Smooth muscle cell (in vitro differentiated cells): ENCODE measurements around the gene AQP9. TPM values are rescaled to one million over a fixed set of nuclear protein-coding genes. Genes with fewer than 3 reads are reported as not detected.

Experiments
- DNase-seq: peaks from one replicate; lab custom pipeline; 2025; ENCODE audit not compliant: unreplicated experiment; lab: John Stamatoyannopoulos, UW
- H2AFZ ChIP-seq: fragments of 200-600 bp; sonication (generic); 2 replicates; pipeline ENCODE4 v1.6.0; 2016; ENCODE audit warnings: antibody characterized with exemption, low read depth, mild to moderate bottlenecking
- H3F3A ChIP-seq: fragments of 200-600 bp; sonication (generic); 2 replicates; pipeline ENCODE4 v1.6.0; 2017; ENCODE audit warnings: antibody characterized with exemption, low read depth
- H3K27ac ChIP-seq: fragments of 200-600 bp; sonication (generic); 2 replicates; pipeline ENCODE4 v1.5.1; 2016; ENCODE audit warnings: low read depth, mild to moderate bottlenecking
- H3K27me3 ChIP-seq: fragments of 200-600 bp; sonication (generic); 2 replicates; pipeline ENCODE4 v1.6.1; 2016; ENCODE audit warnings: low read depth, mild to moderate bottlenecking
- H3K36me3 ChIP-seq: fragments of 200-600 bp; sonication (generic); 2 replicates; pipeline ENCODE4 v1.5.1; 2016; ENCODE audit warnings: low read depth
- H3K4me1 ChIP-seq: fragments of 200-600 bp; sonication (generic); 2 replicates; pipeline ENCODE4 v1.5.1; 2016; ENCODE audit warnings: low read depth
- H3K4me2 ChIP-seq: fragments of 200-600 bp; sonication (generic); 2 replicates; pipeline ENCODE4 v1.6.0; 2016; ENCODE audit warnings: mild to moderate bottlenecking
- H3K4me3 ChIP-seq: fragments of 200-600 bp; sonication (generic); 2 replicates; pipeline ENCODE4 v1.5.1; 2016; ENCODE audit warnings: mild to moderate bottlenecking
- H3K79me2 ChIP-seq: fragments of 200-600 bp; sonication (generic); 2 replicates; pipeline ENCODE4 v1.6.0; 2016; ENCODE audit warnings: low read depth, mild to moderate bottlenecking
- H3K9ac ChIP-seq: fragments of 200-600 bp; sonication (generic); 2 replicates; pipeline ENCODE4 v1.6.0; 2016; ENCODE audit warnings: low read depth
- H3K9me3 ChIP-seq: fragments of 200-600 bp; sonication (generic); replicated peaks from 2 replicates; pipeline ENCODE4 v1.5.1; 2016; ENCODE audit warnings: low read depth
- H4K20me1 ChIP-seq: fragments of 200-600 bp; sonication (generic); 2 replicates; pipeline ENCODE4 v1.6.0; 2016; ENCODE audit warnings: low read depth
- CTCF ChIP-seq: fragments of 200-600 bp; sonication (generic); IDR thresholded peaks from 2 replicates; pipeline ENCODE4 v1.5.1; 2017; ENCODE audit warnings: borderline replicate concordance, mild to moderate bottlenecking, antibody characterized with exemption; ENCODE audit not compliant: insufficient read depth, poor library complexity, severe bottlenecking
- WGBS: methylation state at CpG from one replicate; pipeline ENCODE4 v1.1.7; 2016; ENCODE audit warnings: low lambda C conversion rate; 5-methylcytosine and 5-hydroxymethylcytosine counted together
- polyA plus RNA-seq: library from polyadenylated mRNA; unstranded; fragments of >200 nt; fragmentation: Nextera tagmentation; extraction: Ambion mirVana; gene quantifications from 2 replicates; pipeline ENCODE4 v1.2.1, GENCODE V29; 2016
- total RNA-seq: library from RNA; depleted of rRNA; stranded (reverse); fragments of >200 nt; gene quantifications from 2 replicates; pipeline ENCODE4 v1.2.3, GENCODE V29; 2014

Gene AQP9
- total RNA-seq = 0.67 and 1.5 TPM in 2 replicates
- not detected in 2 replicates for polyA plus RNA-seq

DNA sequence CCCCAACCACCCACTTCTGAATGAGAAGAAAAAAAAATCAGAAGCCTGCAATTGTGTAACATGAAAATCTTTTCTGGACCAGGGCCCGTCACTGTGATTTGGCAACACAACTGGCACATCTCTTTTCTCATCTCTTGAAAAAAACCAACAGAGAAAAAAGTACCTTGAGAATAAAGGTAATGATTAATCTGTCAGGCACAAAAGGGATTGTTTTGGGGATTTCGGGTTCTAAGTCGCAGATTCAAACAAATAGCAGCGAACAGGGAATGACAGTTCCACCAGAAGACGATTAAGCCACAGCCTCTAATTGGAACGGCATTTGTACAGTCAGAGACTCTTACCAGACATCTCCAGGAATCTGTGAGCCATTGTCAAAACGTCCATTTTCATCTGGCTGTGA is at the start of gene AQP9:
Gene AQP9 (plus strand): TSS at position 276 of the 400 bp plus-strand sequence. CDS start 185 bp downstream, outside the sequence.
- Histone ChIP-seq H3K4me1 (no peaks in the 10 kb centered on the region), H3K27ac (peak within 1 kb of the TSS; percentile 37), H3K79me2 (no peaks in the 10 kb centered on the region), H3K27me3 (no peaks in the 10 kb centered on the region), H3F3A (no peaks in the 10 kb centered on the region), H3K9ac (no peak within 1 kb of the TSS), H2AFZ (no peak within 1 kb of the TSS), H3K36me3 (no peaks in the 10 kb centered on the region), H4K20me1 (no peaks in the 10 kb centered on the region), H3K9me3 (no peaks in the 10 kb centered on the region), H3K4me3 (no peak within 1 kb of the TSS), H3K4me2 (no peak within 1 kb of the TSS)
- TF ChIP-seq CTCF = no peak
- WGBS = 79% methylated on average over 7 of the region's 7 CpGs
- DNase-seq = no peak

- Histone ChIP-seq H3K9me3 (no peaks in the 10 kb centered on the region), H3K4me2 (no peak overlapping the region), H3K79me2 (no peaks in the 10 kb centered on the region), H3K27me3 (no peaks in the 10 kb centered on the region), H3K27ac (no peak overlapping the region), H3F3A (no peaks in the 10 kb centered on the region), H3K36me3 (no peaks in the 10 kb centered on the region), H3K4me3 (no peak overlapping the region), H3K4me1 (no peaks in the 10 kb centered on the region), H2AFZ (no peak overlapping the region), H3K9ac (no peak overlapping the region), H4K20me1 (no peaks in the 10 kb centered on the region)
- DNase-seq = no peak
- WGBS = 88% methylated on average over 2 of the region's 2 CpGs
- TF ChIP-seq CTCF = no peak
Measured at GRCh38 chr15:58095415-58095814, 42.8 kb upstream of the AQP9 start.

DNA sequence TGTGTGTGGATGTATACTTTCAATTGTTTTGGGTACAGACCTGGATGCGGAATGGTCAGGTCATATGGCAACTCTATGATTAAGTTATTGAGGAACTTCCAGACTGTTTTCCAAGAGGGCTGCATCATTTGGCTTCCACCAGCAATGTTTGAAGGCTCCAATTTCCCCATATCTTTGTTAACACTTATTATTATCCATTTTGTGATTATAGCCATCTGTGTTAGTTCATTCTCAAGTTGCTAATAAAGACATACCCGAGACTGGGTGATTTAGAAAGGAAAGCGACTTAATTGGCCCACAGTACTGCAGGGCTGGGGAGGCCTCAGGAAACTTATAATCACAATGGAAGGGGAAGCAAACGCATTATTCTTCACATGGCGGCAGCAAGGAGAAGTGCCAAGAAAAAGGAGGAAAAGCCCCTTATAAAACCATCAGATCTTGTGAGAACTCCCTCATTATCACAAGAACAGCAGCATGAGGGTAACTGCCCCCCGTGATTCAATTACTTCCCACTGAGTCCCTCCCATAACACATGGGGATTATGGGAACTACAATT is 41.6 kb upstream of the AQP9 start:
- Histone ChIP-seq H3K4me3 (no peak overlapping the region), H3K4me1 (no peaks in the 10 kb centered on the region), H4K20me1 (no peaks in the 10 kb centered on the region), H3K36me3 (no peaks in the 10 kb centered on the region), H3K4me2 (no peak overlapping the region), H2AFZ (no peak overlapping the region), H3K9ac (no peak overlapping the region), H3K79me2 (no peaks in the 10 kb centered on the region), H3K27me3 (no peaks in the 10 kb centered on the region), H3F3A (no peaks in the 10 kb centered on the region), H3K27ac (no peak overlapping the region), H3K9me3 (no peaks in the 10 kb centered on the region)
- DNase-seq = no peak
- WGBS = 81% methylated on average over 6 of the region's 6 CpGs
- TF ChIP-seq CTCF = no peak

GRCh38 chr15:58103482-58103881 is 34.7 kb upstream of the AQP9 start:
- H3K27ac ChIP-seq = peak overlapping the region; percentile 3
- no peaks in the 10 kb centered on the region for H3F3A ChIP-seq
- H4K20me1 ChIP-seq = no peaks in the 10 kb centered on the region
- H3K79me2 ChIP-seq = no peaks in the 10 kb centered on the region
- DNase-seq = no peak
- no peak overlapping the region for H2AFZ ChIP-seq
- H3K4me1 ChIP-seq = no peaks in the 10 kb centered on the region
- no peak overlapping the region for H3K4me2 ChIP-seq
- no peaks in the 10 kb centered on the region for H3K9me3 ChIP-seq
- H3K9ac ChIP-seq = no peak overlapping the region
- H3K4me3 ChIP-seq = no peak overlapping the region
- no peaks in the 10 kb centered on the region for H3K27me3 ChIP-seq
- no peaks in the 10 kb centered on the region for H3K36me3 ChIP-seq
- TF ChIP-seq CTCF = no peak
